Kidney epithelial cell (primary cell): Measurements from ENCODE around the gene LHX2. TPM values are rescaled to one million over a fixed set of nuclear protein-coding genes. Genes with fewer than 3 reads are reported as not detected.

ENCODE experiments used
- DNase-seq: peaks from one replicate; pipeline ENCODE4 v3.0.0-alpha.2; 2010; ENCODE audit warnings: low read depth
- H3K27me3 ChIP-seq: 2 replicates; pipeline ENCODE4 v1.6.0; 2011; ENCODE audit warnings: low read length; ENCODE audit not compliant: control insufficient read depth, insufficient read depth
- H3K36me3 ChIP-seq: 2 replicates; pipeline ENCODE4 v1.5.1; 2011; ENCODE audit warnings: low read length; ENCODE audit not compliant: control insufficient read depth, insufficient read depth
- H3K4me3 ChIP-seq: 2 replicates; pipeline ENCODE4 v1.5.1; 2011; ENCODE audit warnings: low read depth, mild to moderate bottlenecking, control low read depth, low read length
- CTCF ChIP-seq: IDR thresholded peaks from 2 replicates; pipeline ENCODE4 v1.5.1; 2011; ENCODE audit warnings: mild to moderate bottlenecking, moderate library complexity, low read length, control low read depth, inconsistent platforms; ENCODE audit not compliant: insufficient read depth, poor library complexity, severe bottlenecking
- total RNA-seq: library from RNA; depleted of rRNA; stranded (reverse); fragments of >200 nt; gene quantifications from 2 replicates; pipeline ENCODE4 v1.2.3, GENCODE V29; 2015

The LHX2 gene
- total RNA-seq: not detected in 2 replicates

- no peak for TF ChIP-seq CTCF
- Histone ChIP-seq H3K4me3 (no peak within 1 kb of the TSS), H3K36me3 (no peaks in the 10 kb centered on the region), H3K27me3 (peaks cover 99% of the 10 kb centered on the region)
- DNase-seq: no peak
These were observed at the start of gene LHX2 for GRCh38 chr9:124011460-124012301. Gene LHX2, plus strand, starts transcription at chr9:124011768. Its CDS starts 581 bp downstream, at chr9:124012349.

GRCh38 chr9:123964761-123965160, 46.8 kb upstream of the LHX2 start:
- Histone ChIP-seq H3K4me3 (no peak overlapping the region), H3K27me3 (peaks cover 6% of the 10 kb centered on the region), H3K36me3 (no peaks in the 10 kb centered on the region)
- TF ChIP-seq CTCF: no peak
- DNase-seq: no peak

- Histone ChIP-seq H3K27me3 (peaks cover 6% of the 10 kb centered on the region), H3K36me3 (no peaks in the 10 kb centered on the region), H3K4me3 (no peak overlapping the region)
- DNase-seq: no peak
- TF ChIP-seq CTCF: no peak
These were observed 45.5 kb upstream of the LHX2 start for GRCh38 chr9:123965801-123966686.

- Histone ChIP-seq H3K4me3 (no peak overlapping the region), H3K36me3 (no peaks in the 10 kb centered on the region), H3K27me3 (peaks cover 6% of the 10 kb centered on the region)
- DNase-seq: no peak
- no peak for TF ChIP-seq CTCF
These were observed 44.2 kb upstream of the LHX2 start for GRCh38 chr9:123967323-123967722.

- TF ChIP-seq CTCF: no peak
- Histone ChIP-seq H3K36me3 (no peaks in the 10 kb centered on the region), H3K27me3 (no peaks in the 10 kb centered on the region), H3K4me3 (no peak overlapping the region)
- DNase-seq: no peak
These were observed 39.0 kb upstream of the LHX2 start for GRCh38 chr9:123972618-123973017.
